ENCODE measurements around the gene LRRC1.

Gene LRRC1

GRCh38 chr6:53929821-53930120, 135.0 kb downstream of the LRRC1 start:
- POLR2A ChIA-PET, result no interaction called here
- no peak for TF ChIP-seq CTCF (IDR thresholded peaks at IDR 0.05; ENCODE audit: control extremely low read depth, extremely low read depth, low read depth, missing control alignments)
- CTCF ChIA-PET, result interaction anchor here (2.1 kb wide), 1 partner anchor 9 kb away, joined by 5 read pairs; no protein-coding TSS in a partner anchor
- DNase-seq (ENCODE audit: extremely low spot score), result no peak

- CTCF ChIA-PET, result no interaction called here
These were observed 135.5 kb downstream of the LRRC1 start for GRCh38 chr6:53930330-53930729.

GRCh38 chr6:53931086-53931485, 136.3 kb downstream of the LRRC1 start:
- ChIA-PET POLR2A (no interaction called here), CTCF (no interaction called here)
- TF ChIP-seq CTCF (IDR thresholded peaks at IDR 0.05; ENCODE audit: control extremely low read depth, extremely low read depth, low read depth, missing control alignments), result no peak
- DNase-seq (ENCODE audit: extremely low spot score), result no peak

More at GRCh38 chr6:53930330-53930729, 135.5 kb downstream of the LRRC1 start:
- TF ChIP-seq CTCF (IDR thresholded peaks at IDR 0.05; ENCODE audit: control extremely low read depth, extremely low read depth, low read depth, missing control alignments), result no peak
- POLR2A ChIA-PET, result no interaction called here
- DNase-seq (ENCODE audit: extremely low spot score), result no peak

- ChIA-PET CTCF (no interaction called here), POLR2A (no interaction called here)
- no peak for DNase-seq (ENCODE audit: extremely low spot score)
- TF ChIP-seq CTCF (IDR thresholded peaks at IDR 0.05; ENCODE audit: control extremely low read depth, extremely low read depth, low read depth, missing control alignments), result no peak
These were observed 137.7 kb downstream of the LRRC1 start for GRCh38 chr6:53932516-53932915.

- no peak for DNase-seq (ENCODE audit: extremely low spot score)
- POLR2A ChIA-PET, result no interaction called here
These were observed 139.2 kb downstream of the LRRC1 start for GRCh38 chr6:53934023-53934422.

GRCh38 chr6:53937461-53937860, 142.7 kb downstream of the LRRC1 start:
- TF ChIP-seq CTCF (IDR thresholded peaks at IDR 0.05; ENCODE audit: control extremely low read depth, extremely low read depth, low read depth, missing control alignments), result no peak
- DNase-seq (ENCODE audit: extremely low spot score), result no peak
- POLR2A ChIA-PET, result no interaction called here
- CTCF ChIA-PET, result interaction anchor here (1.9 kb wide), 1 partner anchor 12 kb away, joined by 4 read pairs; no protein-coding TSS in a partner anchor

More at GRCh38 chr6:53934023-53934422, 139.2 kb downstream of the LRRC1 start:
- no peak for TF ChIP-seq CTCF (IDR thresholded peaks at IDR 0.05; ENCODE audit: control extremely low read depth, extremely low read depth, low read depth, missing control alignments)
- CTCF ChIA-PET, result no interaction called here

GRCh38 chr6:53938810-53939209, 144.0 kb downstream of the LRRC1 start:
- ChIA-PET POLR2A (interaction anchor here (0.5 kb wide), 1 partner anchor 149 kb away, joined by 3 read pairs; no protein-coding TSS in a partner anchor), CTCF (interaction anchor here (1.0 to 1.1 kb wide), 2 partner anchors 10 kb away, joined by 3 to 5 read pairs; no protein-coding TSS in a partner anchor)
- TF ChIP-seq CTCF (IDR thresholded peaks at IDR 0.05; ENCODE audit: control extremely low read depth, extremely low read depth, low read depth, missing control alignments), result no peak
- DNase-seq (ENCODE audit: extremely low spot score), result no peak

Measured in GM10248 (cell line).